CD1c-positive myeloid dendritic cell (primary cell): Measurements from ENCODE around the gene C2CD2.

Experiments used
- DNase-seq: peaks from one replicate; pipeline ENCODE4 v3.0.0-alpha.2; 2016; ENCODE audit errors: extremely low spot score

Gene C2CD2

GRCh38 chr21:41868062-41868710, 85.6 kb downstream of the C2CD2 start:
- DNase-seq, result no peak

DNA sequence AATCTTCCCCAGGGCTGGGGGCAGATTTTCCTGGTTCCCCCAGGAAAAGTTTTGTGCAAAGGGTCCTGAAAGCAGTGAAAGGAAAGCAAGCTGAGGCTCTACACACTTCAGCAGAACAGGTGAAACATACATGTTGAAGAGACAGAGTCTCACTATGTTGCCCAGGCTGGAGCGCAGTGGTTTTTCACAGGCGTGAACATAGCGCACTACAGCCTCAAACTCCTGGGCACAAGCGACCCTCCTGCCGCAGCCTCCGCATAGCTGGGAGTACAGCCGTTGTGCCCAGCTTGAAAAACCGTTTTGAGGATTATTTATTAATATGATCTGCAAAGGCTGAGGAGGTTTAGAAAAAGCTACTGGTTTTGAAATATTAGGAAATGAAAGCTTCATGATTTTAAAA, 86.5 kb downstream of the C2CD2 start:
- no peak for DNase-seq

- DNase-seq, result no peak
These were observed 87.5 kb downstream of the C2CD2 start for GRCh38 chr21:41866274-41866809.

DNA sequence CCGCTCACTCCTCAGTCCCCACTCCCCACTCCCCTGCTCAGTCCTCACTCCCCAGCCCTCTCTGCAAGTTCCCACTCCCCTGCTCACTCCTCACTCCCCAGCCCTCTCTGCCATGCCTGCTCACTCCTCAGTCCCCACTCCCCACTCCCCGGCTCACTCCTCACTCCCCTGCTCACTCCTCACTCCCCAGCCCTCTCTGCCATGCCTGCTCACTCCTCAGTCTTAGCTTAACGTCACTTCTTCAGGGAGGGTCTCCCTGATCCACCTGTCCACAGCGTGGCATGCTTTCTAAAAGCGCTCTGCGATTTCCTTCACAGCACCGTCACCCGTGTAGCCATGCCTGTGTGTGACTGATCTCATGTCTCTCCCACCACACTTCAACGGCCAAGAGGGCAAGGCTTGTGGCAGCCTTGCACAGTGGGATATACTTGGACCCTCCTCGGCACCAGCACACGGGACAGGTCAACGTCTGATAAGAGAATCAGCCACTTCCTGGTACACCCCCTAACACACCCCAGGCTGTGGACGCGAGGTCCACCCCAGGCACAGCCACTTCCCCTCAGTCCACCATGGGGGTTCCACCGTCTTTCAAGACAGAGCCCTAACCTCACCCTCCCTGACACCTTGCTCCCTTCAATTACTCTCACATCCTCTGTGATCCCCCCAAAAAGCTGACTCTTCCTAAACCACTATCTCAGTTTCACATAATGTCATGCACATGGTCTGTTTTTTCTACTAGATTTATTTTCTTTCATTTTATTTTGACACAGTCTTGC, 88.6 kb downstream of the C2CD2 start:
- DNase-seq, result no peak

- no peak for DNase-seq
These were observed 89.4 kb downstream of the C2CD2 start for GRCh38 chr21:41864311-41865001.

DNA sequence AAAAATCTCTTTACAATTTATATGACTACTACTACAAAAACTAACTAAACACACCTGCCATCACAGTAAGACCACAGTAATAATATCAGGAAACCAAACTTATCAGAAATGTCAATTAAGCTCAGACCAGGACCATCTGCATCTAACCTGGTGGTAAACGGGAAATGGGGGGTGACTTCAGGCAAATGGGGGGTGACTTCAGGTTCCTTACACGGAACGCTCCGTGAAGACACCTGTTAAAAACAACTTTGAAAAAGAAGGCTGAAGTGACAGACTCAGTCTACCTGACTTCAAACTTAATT, 90.4 kb downstream of the C2CD2 start:
- no peak for DNase-seq

- DNase-seq, result no peak
These were observed 91.8 kb downstream of the C2CD2 start for GRCh38 chr21:41861987-41862386.

DNA sequence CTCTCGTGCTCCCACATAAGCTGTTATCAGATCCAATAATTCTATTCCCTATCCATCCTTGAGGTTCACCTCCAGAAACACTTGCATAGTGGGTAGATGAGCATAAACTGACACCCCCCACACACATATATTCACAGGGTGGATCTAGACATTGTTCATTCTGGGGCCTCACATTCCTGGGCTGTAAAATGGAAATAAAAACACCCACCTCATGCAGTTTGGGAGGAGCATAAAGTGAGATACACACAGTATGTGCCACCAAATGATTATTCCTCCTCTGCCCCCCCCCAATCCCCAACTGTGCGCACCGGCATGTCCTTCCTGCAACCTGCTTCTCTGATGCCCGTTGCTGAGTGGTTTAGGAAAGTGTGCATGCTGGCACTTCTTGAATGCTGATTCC, 92.6 kb downstream of the C2CD2 start:
- DNase-seq, result no peak

DNA sequence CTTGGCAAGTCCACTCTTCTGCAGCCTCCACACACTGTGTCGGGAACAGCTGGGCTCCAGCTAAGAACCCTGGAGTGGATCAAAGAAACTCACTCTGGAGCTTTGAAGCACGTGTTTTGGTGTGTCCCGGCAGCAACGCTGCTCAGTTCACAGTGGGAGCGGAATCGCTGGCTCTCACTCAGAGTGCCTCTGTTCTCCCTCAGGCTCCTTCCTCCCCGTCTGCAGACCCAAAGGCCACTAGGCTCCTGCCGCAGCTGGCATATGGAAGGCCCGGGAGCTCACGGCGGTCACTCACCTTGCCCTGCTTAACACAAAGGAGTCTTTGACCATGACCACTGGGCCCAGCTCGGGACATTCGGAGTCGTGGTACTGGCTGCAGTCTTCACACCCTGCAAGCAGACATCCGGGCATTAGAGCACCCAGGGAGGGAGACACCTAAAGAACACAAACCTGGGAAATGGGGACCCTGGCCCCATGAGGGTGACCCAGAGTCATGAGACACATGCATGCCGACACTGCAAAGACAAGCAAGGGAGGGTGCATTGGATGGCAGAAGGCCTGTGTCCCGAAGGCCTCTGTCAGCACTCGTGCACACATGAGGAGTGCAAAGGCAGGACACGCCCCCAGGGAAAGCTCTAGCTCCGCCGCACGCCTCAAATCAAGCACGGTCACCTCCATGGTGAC, 94.4 kb downstream of the C2CD2 start:
- DNase-seq, result no peak

DNA sequence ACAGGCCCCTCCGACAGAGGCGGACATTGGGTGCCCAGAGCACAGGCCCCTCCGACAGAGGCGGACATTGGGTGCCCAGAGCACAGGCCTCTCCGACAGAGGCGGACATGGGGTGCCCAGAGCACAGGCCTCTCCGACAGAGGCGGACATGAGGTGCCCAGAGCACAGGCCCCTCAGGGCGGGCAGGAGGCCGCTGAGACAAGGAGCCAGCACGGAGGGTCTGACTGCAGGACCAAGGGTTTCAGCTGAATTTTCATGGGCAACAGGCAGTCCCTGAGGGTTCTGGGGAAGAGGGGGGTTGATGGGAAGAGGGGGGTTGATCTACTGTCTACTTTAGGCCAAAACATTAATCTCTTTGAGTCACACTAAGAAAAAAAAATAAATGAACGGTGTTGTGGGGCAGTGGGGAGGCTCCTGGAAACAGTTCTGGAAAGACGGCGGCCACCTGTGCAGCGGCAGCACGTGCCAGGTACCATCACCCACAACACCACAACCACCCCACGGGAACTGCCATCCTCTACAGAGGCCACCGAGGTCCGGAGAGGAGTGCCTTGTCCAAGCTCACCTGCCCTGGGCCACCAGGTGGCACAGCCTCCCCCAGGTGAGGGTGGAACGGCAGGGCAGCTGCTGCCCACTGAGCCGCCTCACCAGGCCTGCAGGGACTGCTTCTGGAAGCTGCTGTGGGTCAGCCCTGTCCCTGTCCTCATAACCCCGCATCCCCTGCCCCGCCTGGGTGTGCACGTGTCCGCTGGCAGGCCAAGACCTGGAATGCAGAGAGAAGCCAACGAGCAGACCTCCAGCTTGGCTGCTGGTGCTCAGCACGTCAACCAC, 95.1 kb downstream of the C2CD2 start:
- DNase-seq, result no peak

- DNase-seq, result no peak
These were observed 96.0 kb downstream of the C2CD2 start for GRCh38 chr21:41857771-41858300.

GRCh38 chr21:41856572-41856971, 97.2 kb downstream of the C2CD2 start:
- DNase-seq, result no peak

GRCh38 chr21:41854426-41854995, 99.3 kb downstream of the C2CD2 start:
- DNase-seq, result no peak

DNA sequence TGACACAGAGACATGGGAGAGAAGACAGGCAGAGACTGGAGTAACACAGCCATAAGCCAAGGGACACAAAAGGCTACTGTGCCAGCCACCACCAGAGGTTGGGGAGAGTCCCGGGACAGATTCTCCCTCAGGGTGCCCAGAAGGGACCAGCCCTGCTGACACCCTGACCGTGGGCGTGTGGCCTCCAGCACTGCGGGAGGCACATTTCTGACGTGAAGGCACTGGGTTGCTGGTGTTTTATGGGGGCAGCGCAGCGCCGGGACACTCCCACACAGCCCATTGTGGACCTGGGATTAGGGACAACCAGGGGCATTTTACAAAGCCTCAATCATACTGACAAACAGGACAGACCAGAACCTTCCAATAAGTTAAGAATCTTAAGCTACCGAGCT, 100.9 kb downstream of the C2CD2 start:
- DNase-seq, result no peak

DNA sequence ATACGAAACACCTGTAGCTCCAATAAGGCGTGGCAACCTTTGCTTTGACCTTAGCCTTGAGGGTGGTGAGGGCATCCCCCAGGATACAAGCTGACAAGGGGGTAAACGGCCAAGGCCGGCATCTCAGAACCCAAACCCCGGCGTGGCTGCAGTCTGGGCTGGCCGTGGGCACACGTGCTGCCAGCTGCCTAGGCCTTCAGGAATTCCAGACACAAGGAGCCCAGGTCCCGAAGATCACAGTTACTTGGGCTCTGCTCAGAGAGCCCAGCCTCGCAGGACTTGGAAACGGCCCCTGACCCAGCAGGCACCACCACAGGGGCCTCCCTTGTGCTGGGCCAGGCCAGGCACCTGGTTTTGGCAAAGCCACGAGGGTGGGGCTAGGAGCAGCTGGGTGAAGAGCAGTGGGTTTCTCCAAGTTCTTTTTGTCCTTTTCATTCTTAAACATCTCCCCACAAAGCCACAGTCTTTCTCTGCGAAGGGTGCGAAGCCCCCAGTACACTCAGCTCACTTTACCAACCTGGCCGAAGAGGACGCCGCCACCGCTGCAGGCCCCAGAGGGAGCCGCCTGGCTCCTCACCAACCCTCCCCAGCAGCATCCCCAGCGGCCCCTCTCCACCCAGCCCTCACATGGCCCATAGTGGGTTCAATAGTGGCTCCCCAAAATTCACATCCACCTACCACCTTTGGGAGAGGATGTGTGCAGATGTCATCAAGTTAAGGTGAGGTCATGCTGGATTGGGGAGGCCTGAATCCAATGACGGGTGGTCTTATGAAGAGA, 101.5 kb downstream of the C2CD2 start:
- no peak for DNase-seq

DNA sequence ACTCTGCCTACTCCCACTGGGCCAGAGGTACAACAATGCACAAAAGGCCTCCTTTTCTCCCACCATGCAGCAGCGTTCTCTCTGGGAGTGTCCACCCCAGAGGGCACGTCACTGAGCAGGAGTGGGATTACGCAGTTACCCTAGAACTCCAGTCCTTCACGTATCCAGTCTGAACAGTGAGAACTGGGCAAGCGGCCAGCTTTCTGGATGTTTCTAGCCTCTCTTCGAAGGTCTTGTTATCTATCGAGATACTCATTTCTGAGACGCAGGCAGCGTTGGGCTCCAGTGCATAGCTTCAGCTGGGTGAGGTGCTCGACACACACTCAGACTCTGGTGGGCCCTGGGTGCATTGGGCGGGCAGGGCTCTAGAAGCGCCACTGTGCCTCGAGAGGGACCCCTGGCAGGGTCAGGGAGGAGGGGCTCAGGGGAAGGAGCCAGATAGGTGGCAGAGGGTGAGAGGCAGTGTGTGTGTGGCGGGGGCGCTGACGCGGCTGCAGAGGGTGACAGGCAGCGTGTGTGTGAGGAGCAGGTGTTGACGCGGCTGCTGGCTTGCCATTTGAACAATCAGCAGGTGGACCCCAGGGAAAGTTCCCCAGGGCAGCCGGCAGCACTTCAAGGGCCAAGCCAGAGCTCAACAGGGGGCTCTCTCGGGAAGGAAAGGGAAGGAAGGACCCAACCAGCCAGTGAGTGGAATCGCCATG, 102.6 kb downstream of the C2CD2 start:
- DNase-seq, result no peak

- no peak for DNase-seq
These were observed 103.7 kb downstream of the C2CD2 start for GRCh38 chr21:41850085-41850484.

GRCh38 chr21:41848958-41849580, 104.7 kb downstream of the C2CD2 start:
- DNase-seq, result no peak

- DNase-seq, result no peak
These were observed 105.3 kb downstream of the C2CD2 start for GRCh38 chr21:41848533-41848932.
